HG03432 (cell line): Measurements from ENCODE around the gene RUVBL1.

ENCODE experiments used
- ATAC-seq: cut with Tn5 transposase; IDR thresholded peaks from one replicate; pipeline ENCODE4 v1.9.1; 2021; ENCODE audit warnings: mild to moderate bottlenecking, moderate library complexity; ENCODE audit not compliant: unreplicated experiment

The RUVBL1 gene

DNA sequence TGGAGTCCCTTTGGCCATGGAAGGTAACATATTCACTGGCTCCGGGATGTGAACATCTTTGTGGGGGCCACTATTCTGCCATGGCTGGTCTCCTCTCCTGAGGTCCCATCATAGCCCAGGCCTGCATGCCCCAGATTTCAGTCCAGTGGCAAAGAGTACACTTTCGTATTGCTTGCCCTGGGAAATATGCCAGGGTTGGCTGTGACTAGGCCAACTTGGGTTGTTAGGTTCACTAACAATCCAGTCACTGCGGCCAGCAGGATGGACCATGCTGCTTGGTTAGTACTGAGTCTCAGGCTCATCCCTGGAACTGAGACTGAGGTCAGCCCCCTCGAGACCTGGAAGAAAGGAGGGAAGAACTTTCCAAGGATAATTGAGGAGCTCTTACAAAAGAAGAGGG is 19.9 kb upstream of the RUVBL1 start:
- ATAC-seq = no peak

DNA sequence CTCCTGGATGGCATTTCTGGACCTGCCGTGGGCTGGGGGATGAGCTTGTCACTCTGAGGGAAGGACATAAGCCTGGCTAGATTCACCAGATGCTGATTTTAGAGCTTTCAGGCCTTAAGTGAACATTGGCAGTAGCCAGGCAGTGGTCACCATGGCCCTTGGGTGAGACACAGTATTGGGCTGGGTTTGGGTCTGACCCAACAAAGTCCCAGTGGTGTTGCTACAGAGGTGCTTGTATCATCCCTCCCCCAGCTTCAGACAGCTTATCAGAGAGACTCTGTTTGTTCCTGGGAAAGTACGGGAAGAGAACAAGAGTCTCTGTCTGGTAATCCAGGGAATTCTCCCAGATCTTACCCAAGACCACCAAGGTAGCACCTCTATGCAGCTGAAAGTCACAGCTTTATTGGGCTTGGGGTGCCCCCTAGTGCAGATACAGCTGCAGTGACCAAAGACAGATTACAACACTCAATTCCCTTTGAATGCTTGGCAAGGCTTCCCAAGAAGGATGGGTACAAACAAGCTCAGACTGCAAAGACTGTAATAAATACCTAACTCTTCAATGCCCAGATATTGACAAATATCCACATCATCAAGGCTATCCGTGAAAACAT is 9.8 kb upstream of the RUVBL1 start:
- ATAC-seq = no peak

DNA sequence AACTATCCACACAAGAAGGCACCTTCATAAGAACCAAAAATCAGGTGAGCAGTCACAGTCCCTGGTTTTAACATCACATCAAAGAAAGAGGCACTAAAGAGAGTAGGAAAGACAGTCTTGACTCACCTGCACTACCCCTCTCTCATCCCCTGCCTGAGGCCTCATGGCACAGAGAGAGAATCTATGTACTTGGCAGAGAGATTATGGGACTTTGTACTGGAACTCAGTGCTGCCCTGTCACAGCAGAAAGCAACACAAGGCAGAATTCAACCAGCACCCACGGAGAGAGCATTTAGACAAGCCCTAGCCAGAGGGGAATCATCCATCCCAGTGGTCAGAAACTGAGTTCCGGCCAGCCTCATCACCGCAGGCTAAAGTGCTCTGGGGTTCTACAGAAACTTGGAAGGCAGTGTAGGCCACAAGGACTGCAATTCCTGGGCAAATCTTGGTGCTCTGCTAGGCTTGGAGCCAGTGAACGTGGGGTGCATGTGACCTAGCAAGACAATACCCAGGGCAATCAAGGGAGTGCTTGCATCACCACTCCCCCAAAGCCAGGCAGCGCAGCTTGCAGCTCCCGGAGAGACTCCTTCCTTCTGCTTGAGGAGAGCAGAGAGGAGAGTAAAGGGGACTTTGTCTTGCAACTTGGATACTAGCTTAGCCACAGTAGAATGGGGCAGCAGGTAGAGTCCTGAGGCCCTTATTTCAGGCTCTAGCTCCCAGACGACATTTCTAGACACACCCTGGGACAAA is 8.5 kb upstream of the RUVBL1 start:
- ATAC-seq = no peak

DNA sequence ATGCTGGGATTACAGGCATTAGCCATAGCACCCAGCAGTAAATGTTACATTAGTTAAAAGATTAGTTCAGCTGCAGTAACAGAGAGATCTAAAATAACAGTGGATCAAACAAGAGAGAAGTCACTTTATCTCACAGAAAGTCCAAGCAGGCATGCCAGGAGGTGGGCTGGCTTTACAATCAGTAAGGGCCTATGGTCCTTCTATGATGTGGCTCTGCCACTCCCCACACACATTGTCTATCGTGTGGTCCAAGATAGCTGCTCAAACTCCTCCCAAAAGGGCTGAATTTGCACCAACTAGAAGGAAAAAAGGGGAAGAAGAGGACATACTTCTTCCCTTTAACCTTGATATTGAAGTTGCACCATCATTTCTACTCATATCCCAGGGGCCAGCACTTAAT is 4.6 kb upstream of the RUVBL1 start:
- no peak for ATAC-seq

DNA sequence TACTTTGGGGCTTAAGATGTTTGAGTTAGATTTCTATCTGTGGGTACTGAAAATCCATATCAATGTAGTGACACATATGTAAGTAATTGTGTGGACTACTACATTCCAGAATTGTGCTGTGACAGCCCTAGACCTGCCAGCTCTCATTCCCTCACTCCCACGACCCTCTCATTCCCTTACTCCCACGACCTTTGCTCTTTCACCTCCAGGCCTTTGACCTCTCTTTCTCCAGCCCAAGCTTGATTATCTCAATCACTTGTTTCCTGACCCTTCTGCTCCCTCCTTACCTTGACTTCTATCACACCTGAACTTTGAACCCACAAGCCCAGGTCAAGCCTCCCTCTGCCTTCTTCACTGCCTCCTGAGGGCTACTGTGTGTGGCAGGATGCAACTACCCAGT is 3.6 kb upstream of the RUVBL1 start:
- no peak for ATAC-seq

DNA sequence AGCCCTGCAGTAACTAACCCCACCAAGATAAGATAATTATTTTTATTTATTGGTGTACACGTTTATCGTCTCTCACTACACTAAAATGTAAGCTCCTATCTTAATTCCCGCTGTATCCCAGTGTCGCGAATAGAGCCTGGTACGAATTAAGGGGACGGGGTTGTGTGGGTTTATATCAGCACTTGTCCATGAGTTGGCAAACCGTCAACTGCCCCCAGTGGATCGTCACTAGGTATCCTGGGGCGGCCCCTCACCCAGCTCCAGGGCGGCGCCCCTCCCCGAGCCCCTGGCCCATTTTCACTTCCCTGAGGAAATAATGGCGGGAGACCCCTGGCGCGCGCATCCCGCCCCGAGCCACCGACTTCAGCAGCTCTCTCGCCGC is 465 bp downstream of the RUVBL1 start:
- ATAC-seq = no peak

DNA sequence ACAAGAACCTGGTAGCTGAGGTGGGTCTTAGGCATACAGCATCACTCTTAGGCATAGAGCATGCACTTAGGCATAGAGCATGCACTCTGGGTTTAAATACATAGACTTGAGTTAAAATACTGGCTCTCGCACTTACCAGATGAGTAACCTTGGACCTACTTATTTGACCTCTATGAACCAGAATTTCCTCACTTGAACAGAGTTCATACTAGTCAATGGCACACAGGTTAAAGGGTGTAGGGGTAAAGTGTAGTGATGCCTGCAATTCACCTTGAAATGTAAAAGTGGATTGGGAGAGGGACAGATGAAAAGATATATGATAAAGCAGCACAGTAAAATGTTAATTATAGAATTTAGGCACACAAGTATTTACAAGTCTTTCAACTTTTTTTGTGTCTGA is 1.6 kb downstream of the RUVBL1 start:
- ATAC-seq = no peak

DNA sequence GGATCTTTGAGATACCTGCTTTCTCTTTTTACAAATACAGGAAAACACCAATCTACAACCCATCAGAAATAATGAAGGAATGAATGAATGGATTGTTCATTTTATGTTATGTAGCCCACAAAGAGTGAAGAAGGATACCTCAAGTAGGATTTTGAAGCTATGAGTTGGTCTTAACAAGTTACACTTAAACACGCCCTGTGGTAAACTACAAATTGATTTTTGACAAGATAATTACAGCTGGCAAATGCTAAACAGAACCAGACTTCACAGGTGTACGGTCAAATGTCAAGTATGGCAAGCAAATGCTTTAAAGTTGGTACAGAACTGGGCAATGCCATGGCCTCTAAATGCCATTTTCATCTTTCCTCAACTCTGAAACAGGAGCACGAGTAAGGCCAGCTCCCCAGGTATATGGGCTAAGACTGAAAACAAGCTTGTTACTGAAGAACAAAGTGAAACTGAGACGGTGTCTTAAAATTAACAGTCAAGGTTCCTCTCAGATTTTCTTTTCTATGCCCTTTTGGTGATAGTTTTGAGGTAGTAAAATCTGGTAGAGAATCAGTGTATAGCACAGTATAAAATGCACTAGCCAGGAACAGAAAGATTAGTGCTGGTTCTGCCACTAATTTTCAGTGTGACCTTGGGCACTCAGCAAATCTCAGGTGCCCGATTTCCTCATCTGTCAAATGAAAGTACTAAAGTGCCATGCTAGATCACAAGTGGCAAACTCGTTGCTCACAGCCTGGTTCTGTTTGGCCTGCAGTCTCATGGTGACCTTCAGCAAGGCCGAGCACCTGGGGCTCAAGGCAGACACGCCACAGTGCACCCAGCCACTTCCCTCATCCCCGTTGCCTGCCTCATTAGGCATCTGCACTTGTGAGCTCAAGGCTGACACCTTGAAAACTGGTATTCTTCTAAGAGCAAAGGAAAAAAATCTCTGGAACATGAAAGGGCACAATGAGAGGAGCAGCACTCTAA is 9.5 kb downstream of the RUVBL1 start:
- no peak for ATAC-seq

DNA sequence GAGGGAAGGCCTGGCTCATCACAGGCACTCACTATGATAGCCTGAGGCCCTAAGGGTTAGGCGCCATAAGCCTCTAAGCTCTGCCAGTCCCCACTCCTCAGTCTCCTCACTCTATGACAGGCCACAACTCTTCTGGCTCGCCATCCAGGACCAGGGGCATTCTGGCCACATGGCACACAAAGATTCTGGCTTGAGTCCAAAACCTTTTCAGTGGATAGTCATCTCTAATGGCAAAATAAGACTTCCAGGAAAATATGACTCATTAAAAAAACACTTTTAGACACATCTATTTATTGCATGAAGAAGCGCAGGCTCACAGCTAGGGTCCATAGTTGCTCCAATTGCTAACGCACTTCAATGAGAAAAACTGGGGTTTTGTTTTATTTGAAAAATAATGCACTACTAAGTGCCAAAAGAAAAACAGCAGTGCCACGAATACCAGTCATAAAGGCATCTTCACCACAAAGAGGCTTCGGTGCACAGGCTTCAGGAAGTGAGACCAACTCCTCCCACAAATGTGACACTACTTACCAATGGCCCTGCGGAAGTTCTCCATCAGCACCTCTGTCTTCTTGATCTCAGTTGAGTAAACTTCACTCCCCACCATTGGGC is 11.1 kb downstream of the RUVBL1 start:
- ATAC-seq = no peak

DNA sequence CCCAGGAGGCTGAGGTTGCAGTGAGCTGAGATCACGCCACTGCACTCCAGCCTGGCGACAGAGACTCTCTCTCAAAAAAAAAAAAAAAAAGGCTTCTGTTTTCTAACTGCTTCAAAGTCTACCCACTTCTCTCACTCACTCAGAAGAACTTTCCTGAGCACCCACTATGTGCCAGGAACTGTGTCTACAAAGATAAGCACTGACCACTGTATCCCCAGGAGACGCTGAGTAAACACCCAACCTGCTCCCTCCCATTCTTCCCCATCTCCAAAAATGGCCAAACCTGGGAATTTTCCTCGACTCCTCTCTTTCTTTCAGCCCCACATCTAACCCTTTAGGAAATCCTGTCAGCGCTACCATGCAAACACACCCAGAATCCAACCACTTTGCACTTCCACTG is 12.5 kb downstream of the RUVBL1 start:
- ATAC-seq = no peak

DNA sequence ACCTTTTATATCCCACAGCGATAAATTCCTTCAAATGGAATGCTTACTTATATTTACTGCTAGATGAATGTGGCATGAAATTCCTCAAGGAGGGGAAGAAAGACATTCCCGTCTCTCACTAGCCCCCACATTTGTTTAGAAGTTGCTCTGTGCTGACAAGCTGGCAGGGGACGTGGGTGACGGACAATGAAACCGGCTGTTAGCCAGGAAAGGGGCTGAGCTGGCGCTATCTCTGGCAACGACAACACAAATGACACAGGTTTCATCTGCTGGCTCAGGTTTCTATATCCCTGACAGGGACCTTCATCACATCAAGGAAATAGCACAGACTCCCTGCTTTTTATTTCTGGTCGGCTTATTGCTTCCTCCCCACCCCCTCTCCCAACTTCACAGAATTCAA is 15.8 kb downstream of the RUVBL1 start:
- ATAC-seq = no peak

DNA sequence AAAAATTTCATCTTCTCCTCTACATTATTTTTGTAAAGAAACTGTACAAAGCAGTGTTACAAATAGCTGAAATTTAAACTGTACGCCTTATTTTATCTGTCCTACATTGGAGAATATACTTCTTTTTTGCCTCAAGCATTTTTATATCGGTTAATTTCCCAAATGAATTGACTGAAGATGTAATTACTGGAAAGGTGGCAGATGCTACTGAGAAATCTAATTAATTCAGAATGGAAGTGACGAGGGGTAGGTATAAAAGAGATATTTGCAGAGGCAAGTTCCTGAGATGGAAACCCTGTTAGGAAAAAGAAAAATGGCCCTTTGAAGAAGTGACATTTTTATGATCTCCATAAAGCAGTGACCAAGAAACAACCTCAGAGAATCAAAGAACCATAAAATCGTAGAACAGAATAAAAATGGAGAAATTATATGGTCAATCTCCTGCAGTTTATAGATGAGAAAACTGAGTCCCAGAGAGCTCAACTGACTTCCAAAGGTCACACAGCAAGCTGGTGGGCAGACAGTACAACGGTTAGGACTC is 20.4 kb downstream of the RUVBL1 start:
- ATAC-seq = no peak

DNA sequence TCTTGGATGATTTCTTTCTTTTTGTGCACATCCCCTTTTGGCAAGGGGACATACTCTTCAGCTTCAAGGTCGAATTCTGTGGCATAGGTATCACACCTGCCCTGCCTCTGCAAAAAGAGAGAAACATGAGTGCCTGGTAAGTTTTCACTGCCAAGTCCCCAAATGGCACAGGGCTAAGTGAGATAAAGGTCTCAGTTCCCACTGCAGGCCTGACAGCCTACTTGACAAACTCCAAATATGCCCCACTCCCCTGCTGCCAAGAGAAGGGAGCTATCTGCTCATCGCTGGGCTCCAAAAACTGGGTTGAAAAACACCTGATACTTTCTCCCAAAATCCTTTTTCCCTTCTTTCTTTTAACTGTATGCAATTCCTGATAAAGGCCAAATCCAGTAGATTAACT is 23.0 kb downstream of the RUVBL1 start:
- ATAC-seq = no peak

DNA sequence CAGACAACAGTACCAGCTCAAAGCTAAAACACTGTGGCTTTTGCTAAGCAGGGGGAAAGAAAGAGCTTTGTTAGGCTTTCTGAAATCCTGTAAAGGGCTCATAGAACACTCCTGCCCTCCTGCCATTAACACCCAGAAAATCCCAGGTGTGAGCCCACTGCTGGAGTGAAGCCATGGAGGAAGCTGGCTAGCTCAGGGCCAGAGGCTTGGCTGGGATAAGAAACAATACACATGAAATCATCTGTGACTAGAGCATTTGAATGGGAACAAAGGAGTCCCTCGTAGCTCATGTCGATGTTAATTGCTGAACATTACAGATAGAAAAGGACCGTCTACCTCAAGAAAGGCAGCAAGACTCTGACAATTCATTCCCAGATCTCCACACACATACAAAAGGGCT is 23.5 kb downstream of the RUVBL1 start:
- no peak for ATAC-seq

DNA sequence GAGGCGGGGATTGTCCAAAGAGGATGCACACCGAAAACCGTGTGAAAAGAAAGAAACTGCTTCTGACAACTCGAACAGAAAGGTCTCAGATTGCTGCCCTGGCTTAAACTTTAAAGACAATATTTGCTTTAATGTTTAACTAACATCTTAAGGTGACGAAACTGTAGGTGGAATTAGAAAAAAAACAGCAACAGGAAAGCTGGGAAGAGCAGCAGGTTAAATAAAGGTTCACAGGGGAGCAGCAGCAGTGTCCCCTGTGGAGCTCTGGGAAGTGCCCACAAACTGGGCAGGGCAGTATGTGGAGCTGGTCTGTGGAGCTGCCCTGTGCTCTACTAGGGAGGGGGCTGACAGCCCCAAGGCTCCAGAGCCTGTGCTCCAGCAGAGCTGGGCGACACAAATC is 25.4 kb downstream of the RUVBL1 start:
- no peak for ATAC-seq

DNA sequence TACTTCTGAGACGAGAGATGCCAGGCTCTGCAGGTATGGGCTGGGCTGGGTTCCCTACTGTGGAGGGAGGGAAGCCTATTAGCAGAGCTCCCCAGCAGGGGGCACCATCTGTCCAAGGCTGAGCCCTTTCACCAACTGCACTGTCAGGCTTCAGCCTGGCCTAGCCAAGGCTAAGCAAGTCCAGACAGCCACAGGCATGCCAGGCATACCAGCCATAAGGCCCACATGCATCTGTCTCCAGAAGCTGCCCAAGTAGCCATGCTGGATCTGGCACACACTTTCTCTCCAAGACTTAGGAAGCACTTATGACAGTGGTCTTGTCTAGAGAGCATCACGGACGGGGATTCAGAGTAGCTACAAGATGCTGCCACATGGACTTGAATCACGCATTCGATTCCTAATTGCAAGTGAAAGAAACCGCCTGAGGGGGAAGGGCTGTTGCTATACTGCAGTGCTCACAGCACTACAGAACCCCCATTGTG is 28.3 kb downstream of the RUVBL1 start:
- ATAC-seq = peak; percentile 69

DNA sequence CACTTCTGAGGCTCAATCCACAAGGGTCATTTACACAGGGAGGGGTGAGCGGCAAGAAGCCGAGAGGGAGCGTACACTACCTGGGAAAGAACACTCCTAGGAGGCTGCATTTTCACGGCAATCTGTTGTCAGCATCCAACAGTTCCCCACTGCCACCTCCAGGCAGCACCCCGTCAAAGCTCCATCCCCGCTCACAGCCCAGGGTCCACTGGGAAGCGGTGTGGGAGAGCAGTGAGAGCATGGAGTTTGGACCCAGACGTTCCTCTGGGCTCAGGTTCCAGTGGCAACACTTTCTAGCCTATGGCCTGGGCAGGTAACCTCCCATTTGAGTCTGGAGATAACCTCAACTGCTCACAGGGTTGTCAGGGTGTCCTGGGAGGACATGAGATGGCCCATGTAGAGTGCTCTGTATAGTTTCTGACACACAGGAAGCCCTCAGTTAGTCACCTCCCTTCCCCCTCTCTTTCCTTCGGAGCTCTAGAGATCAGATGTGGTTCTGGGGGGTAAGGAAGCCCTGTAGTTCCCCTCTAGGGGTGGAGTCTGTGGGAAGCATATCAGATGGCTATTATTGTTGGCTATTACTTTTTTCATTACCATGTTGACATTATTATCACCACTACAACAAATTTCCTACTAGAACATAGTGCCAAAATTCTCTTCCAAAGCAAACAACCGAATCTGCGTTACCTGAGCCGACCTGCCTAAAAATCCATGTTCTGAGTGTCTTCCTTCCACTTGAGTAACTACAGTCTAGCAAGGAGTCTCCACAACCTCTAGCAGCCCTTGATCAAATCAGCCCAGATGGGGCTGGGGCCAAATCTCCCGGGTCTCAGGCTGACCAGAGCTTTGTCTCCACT is 29.1 kb downstream of the RUVBL1 start:
- ATAC-seq = no peak

DNA sequence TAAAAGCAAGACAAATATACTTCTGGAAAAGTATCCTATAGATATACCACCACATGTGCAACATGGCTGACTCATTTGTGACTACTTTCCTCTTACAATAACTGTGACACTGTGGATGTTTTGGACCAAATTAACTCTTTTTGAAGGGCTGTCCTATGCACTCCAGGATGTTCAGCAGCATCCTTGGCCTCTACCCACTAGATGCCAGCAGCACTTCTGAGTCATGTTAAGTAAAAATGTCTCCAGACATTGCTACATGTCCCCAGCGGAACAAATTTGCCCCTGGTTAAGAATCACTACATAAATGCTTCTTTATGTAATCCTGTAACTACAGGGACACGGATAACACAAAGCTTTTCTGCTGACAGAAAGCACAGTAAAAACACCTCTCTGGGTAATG is 32.0 kb downstream of the RUVBL1 start:
- ATAC-seq = no peak

DNA sequence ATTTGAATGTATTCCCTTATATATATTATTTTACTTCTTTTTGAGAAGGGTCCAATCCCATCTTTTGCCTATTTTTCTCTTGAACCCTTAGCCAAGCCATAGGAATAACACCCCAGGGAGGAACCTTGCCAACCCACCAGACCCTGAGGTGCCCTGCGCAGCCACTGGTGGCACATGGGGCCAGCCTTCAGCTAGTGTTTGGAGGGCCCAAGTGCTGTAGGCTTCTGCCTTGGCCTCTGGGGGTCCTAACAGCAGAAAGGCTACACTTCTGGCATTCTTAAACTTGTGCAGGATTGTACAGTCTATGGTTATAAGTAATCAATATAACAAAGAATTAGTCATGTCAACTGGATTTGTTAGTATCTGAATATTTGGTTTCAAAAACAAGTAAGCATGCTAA is 34.5 kb downstream of the RUVBL1 start:
- ATAC-seq = no peak

DNA sequence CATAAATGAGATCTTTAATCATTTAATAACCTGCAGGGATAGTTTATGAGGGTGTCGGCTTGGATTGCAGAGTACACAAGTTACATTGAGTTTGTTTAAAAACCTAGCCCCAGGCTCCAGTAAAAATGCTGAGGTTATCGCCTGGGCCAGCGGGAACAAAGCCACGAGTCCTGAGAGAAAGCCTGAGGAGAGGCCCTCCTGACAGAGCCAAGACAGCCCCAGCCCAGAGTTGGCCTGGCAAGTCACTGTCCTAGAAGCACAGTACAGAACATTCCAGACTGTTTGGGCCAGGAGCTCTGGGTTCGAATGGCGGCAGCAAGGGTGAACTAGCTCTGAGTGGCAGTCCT is 39.0 kb downstream of the RUVBL1 start:
- ATAC-seq = no peak
